A549 (cell line): Measurements from ENCODE around the gene POR. TPM values are rescaled to one million over a fixed set of nuclear protein-coding genes. Genes with fewer than 3 reads are reported as not detected.

Source experiments
- ATAC-seq, 2 experiments: fragments of 200-7000 bp in 1 of 2; fragments of >200 bp in 1 of 2; cut with Nextera tagmentation in 1 of 2; cut with Tn5 transposase in 1 of 2; 3 replicates each; pipeline versions ENCODE4 v1.8.0 to v1.9.1; 2018 to 2020; ENCODE audit warnings: mild to moderate bottlenecking in 1 of 2, moderate library complexity in 1 of 2
- CTCF ChIA-PET: fragments of 300-600 bp; sonication (Branson Sonifier 250); formaldehyde crosslinking; extraction: SDS; loops from one replicate; lab custom pipeline; 2021; ENCODE audit warnings: antibody characterized with exemption, inconsistent platforms; lab: Yijun Ruan, JAX
- POLR2A ChIA-PET: fragments of 350-600 bp; formaldehyde crosslinking; extraction: SDS; loops from one replicate; lab custom pipeline; 2021; ENCODE audit warnings: antibody characterized with exemption, inconsistent platforms; lab: Yijun Ruan, JAX
- DNase-seq, 2 experiments: peaks; one replicate each; pipeline versions ENCODE4 v3.0.0 to v3.0.0-alpha.2; 2011 to 2016; ENCODE audit warnings: low read depth in 1 of 2, low spot score in 1 of 2
- FAIRE-seq: peaks from 2 replicates; lab custom pipeline; 2011; peaks lifted over from hg19 to GRCh38; lab: Jason Lieb, UNC
- H3K27ac ChIP-seq, 2 experiments: fragments of >200 bp; sonication (Bioruptor Twin); formaldehyde crosslinking; 3 replicates each; pipeline ENCODE4 v1.5.1; 2016 to 2017
- H3K4me1 ChIP-seq: fragments of >200 bp; sonication (Bioruptor Twin); formaldehyde crosslinking; 3 replicates; pipeline ENCODE4 v1.6.1; 2016
- H3K4me2 ChIP-seq: fragments of >200 bp; sonication (Bioruptor Twin); formaldehyde crosslinking; 3 replicates; pipeline ENCODE4 v1.6.1; 2016
- H3K4me3 ChIP-seq: fragments of >200 bp; sonication (Bioruptor Twin); formaldehyde crosslinking; 3 replicates; pipeline ENCODE4 v1.5.1; 2016
- H3K9me3 ChIP-seq: fragments of >200 bp; sonication (Bioruptor Twin); formaldehyde crosslinking; 3 replicates; pipeline ENCODE4 v1.6.1; 2016
- BHLHE40 ChIP-seq: IDR thresholded peaks from 2 replicates; pipeline ENCODE4 v1.6.1; 2012; ENCODE audit warnings: low read depth, low read length, inconsistent platforms
- CEBPB ChIP-seq, 2 experiments: fragments of >200 bp in 1 of 2; sonication (Bioruptor Twin) in 1 of 2; formaldehyde crosslinking in 1 of 2; IDR thresholded peaks; 2 replicates each; pipeline ENCODE4 v1.6.1; 2012 to 2016
- CHD4 ChIP-seq: fragments of 200-600 bp; sonication (generic); IDR thresholded peaks from 2 replicates; pipeline ENCODE4 v1.6.1; 2016; ENCODE audit warnings: antibody characterized with exemption, mild to moderate bottlenecking, borderline replicate concordance
- EP300 ChIP-seq, 2 experiments: fragments of >200 bp; sonication (Bioruptor Twin); formaldehyde crosslinking; IDR thresholded peaks; 2 replicates in 1 of 2; 3 replicates in 1 of 2; pipeline ENCODE4 v1.6.1; 2016 to 2017
- ESRRA ChIP-seq: fragments of 150-350 bp; IDR thresholded peaks from 2 replicates; pipeline ENCODE4 v1.6.1; 2014; ENCODE audit warnings: mild to moderate bottlenecking, low read length, borderline replicate concordance
- FOXS1 ChIP-seq: fragments of 250-450 bp; sonication (Bioruptor Pico); IDR thresholded peaks from 2 replicates; pipeline ENCODE4 v1.5.0; 2020; ENCODE audit warnings: mild to moderate bottlenecking, moderate library complexity
- HES2 ChIP-seq: fragments of >200 bp; sonication (Bioruptor Twin); formaldehyde crosslinking; IDR thresholded peaks from 2 replicates; pipeline ENCODE4 v1.6.1; 2016
- HOXA7 ChIP-seq: fragments of 250-450 bp; sonication (Bioruptor Pico); IDR thresholded peaks from 2 replicates; pipeline ENCODE4 v1.5.0; 2020; ENCODE audit warnings: mild to moderate bottlenecking, moderate library complexity
- HOXB13 ChIP-seq: fragments of 250-450 bp; sonication (Bioruptor Pico); IDR thresholded peaks from 2 replicates; pipeline ENCODE4 v1.5.0; 2020; ENCODE audit warnings: low read depth, mild to moderate bottlenecking, moderate library complexity
- MYC ChIP-seq: IDR thresholded peaks from 2 replicates; pipeline ENCODE4 v1.6.1; 2012; ENCODE audit warnings: mild to moderate bottlenecking, inconsistent platforms, low read length, improper control_type of control experiment, borderline replicate concordance
- NPAS2 ChIP-seq: fragments of 250-450 bp; sonication (Bioruptor Pico); IDR thresholded peaks from 2 replicates; pipeline ENCODE4 v1.8.0; 2022; ENCODE audit warnings: mild to moderate bottlenecking, moderate library complexity, borderline replicate concordance
- NR3C1 ChIP-seq: fragments of >200 bp; sonication (Bioruptor Twin); formaldehyde crosslinking; IDR thresholded peaks from 3 replicates; pipeline ENCODE4 v1.6.1; 2017
- RAD21 ChIP-seq, 2 experiments: fragments of >200 bp in 1 of 2; sonication (Bioruptor Twin) in 1 of 2; formaldehyde crosslinking in 1 of 2; IDR thresholded peaks in 1 of 2; conservative IDR thresholded peaks in 1 of 2; 2 replicates in 1 of 2; 3 replicates in 1 of 2; pipeline ENCODE4 v1.6.1; 2012 to 2018; ENCODE audit warnings: inconsistent platforms in 1 of 2
- RARB ChIP-seq: fragments of 250-450 bp; sonication (Bioruptor Pico); IDR thresholded peaks from 2 replicates; pipeline ENCODE4 v1.8.0; 2021; ENCODE audit warnings: mild to moderate bottlenecking, moderate library complexity
- RNF2 ChIP-seq: fragments of 200-600 bp; sonication (generic); IDR thresholded peaks from 2 replicates; pipeline ENCODE4 v1.6.1; 2016; ENCODE audit warnings: low read depth, mild to moderate bottlenecking, antibody characterized with exemption, moderate library complexity, borderline replicate concordance
- SREBF2 ChIP-seq: fragments of 450-650 bp; IDR thresholded peaks from 2 replicates; pipeline ENCODE4 v1.6.1; 2014; ENCODE audit warnings: mild to moderate bottlenecking, moderate library complexity
- TP53 ChIP-seq: fragments of 250-450 bp; sonication (Bioruptor Pico); IDR thresholded peaks from 2 replicates; pipeline ENCODE4 v1.5.0; 2021; ENCODE audit warnings: mild to moderate bottlenecking, moderate library complexity
- WGBS: methylation state at CpG from one replicate; pipeline ENCODE4 v1.1.6; 2017; ENCODE audit errors: missing lambda C conversion rate; 5-methylcytosine and 5-hydroxymethylcytosine counted together
- polyA plus RNA-seq, 4 experiments: library from polyadenylated mRNA; depleted of rRNA in 3 of 4; stranded (reverse); fragments of >200 nt; fragmentation: RNase III in 1 of 4; extraction: RNeasy Plus Mini Kit Qiagen cat#74134 plus additional on column Dnase treatment in 1 of 4; gene quantifications; 2 replicates in 3 of 4; 3 replicates in 1 of 4; pipeline ENCODE4 v1.2.3, GENCODE V29; 2011 to 2017
- TF ChIP-seq, protein P1 (sequence below): fragments of >200 bp; sonication (Bioruptor Twin); formaldehyde crosslinking; IDR thresholded peaks from 3 replicates; pipeline ENCODE4 v1.6.1; 2016
- TF ChIP-seq, protein P2 (sequence below): fragments of 150-350 bp; IDR thresholded peaks from 2 replicates; pipeline ENCODE4 v1.6.1; 2014; ENCODE audit warnings: low read depth, mild to moderate bottlenecking, low read length
- TF ChIP-seq, protein P3 (sequence below): fragments of 200-600 bp; sonication (generic); IDR thresholded peaks from 2 replicates; pipeline ENCODE4 v1.6.1; 2016; ENCODE audit warnings: antibody characterized with exemption, mild to moderate bottlenecking, moderate library complexity
- TF ChIP-seq, protein P4 (sequence below): IDR thresholded peaks from 2 replicates; pipeline ENCODE4 v1.6.1; 2012

POR gene
- polyA plus RNA-seq, 2 of the 4 experiments (the other 2 are of a cell fraction), result 71.1 to 109 TPM

GRCh38 chr7:75920431-75921161 is 5.6 kb downstream of the POR start (continued):
- TF ChIP-seq NPAS2 (CRISPR knock-in tag) (no peak), NR3C1 (no peak), BHLHE40 (no peak), SREBF2 (no peak), HOXA7 (CRISPR knock-in tag) (no peak), TP53 (no peak), ESRRA (no peak), EP300 (IDR thresholded peaks at IDR 0.05) (no peak), CHD4 (no peak)
- TF ChIP-seq, protein P1, sequence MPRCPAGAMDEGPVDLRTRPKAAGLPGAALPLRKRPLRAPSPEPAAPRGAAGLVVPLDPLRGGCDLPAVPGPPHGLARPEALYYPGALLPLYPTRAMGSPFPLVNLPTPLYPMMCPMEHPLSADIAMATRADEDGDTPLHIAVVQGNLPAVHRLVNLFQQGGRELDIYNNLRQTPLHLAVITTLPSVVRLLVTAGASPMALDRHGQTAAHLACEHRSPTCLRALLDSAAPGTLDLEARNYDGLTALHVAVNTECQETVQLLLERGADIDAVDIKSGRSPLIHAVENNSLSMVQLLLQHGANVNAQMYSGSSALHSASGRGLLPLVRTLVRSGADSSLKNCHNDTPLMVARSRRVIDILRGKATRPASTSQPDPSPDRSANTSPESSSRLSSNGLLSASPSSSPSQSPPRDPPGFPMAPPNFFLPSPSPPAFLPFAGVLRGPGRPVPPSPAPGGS, result no peak
- TF ChIP-seq, all 56 proteins: peak for 0

- no peak overlapping the region for H3K27ac ChIP-seq
- TF ChIP-seq, protein P2, sequence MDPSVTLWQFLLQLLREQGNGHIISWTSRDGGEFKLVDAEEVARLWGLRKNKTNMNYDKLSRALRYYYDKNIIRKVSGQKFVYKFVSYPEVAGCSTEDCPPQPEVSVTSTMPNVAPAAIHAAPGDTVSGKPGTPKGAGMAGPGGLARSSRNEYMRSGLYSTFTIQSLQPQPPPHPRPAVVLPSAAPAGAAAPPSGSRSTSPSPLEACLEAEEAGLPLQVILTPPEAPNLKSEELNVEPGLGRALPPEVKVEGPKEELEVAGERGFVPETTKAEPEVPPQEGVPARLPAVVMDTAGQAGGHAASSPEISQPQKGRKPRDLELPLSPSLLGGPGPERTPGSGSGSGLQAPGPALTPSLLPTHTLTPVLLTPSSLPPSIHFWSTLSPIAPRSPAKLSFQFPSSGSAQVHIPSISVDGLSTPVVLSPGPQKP, result no peak
- TF ChIP-seq HES2, result no peak
- TF ChIP-seq HOXA7 (CRISPR knock-in tag), result no peak
- TF ChIP-seq, protein P3, sequence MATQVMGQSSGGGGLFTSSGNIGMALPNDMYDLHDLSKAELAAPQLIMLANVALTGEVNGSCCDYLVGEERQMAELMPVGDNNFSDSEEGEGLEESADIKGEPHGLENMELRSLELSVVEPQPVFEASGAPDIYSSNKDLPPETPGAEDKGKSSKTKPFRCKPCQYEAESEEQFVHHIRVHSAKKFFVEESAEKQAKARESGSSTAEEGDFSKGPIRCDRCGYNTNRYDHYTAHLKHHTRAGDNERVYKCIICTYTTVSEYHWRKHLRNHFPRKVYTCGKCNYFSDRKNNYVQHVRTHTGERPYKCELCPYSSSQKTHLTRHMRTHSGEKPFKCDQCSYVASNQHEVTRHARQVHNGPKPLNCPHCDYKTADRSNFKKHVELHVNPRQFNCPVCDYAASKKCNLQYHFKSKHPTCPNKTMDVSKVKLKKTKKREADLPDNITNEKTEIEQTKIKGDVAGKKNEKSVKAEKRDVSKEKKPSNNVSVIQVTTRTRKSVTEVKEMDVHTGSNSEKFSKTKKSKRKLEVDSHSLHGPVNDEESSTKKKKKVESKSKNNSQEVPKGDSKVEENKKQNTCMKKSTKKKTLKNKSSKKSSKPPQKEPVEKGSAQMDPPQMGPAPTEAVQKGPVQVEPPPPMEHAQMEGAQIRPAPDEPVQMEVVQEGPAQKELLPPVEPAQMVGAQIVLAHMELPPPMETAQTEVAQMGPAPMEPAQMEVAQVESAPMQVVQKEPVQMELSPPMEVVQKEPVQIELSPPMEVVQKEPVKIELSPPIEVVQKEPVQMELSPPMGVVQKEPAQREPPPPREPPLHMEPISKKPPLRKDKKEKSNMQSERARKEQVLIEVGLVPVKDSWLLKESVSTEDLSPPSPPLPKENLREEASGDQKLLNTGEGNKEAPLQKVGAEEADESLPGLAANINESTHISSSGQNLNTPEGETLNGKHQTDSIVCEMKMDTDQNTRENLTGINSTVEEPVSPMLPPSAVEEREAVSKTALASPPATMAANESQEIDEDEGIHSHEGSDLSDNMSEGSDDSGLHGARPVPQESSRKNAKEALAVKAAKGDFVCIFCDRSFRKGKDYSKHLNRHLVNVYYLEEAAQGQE, result peak; percentile 55; the same call in 1 of the 2 replicates
- TF ChIP-seq RNF2, result no peak
- POLR2A ChIA-PET, result no interaction called here
- DNase-seq (no peak), FAIRE-seq (no peak), ATAC-seq (no peak)
- H3K4me2 ChIP-seq, result no peak overlapping the region
- WGBS, result 93% methylated on average over 14 of the region's 14 CpGs
- H3K4me3 ChIP-seq, result no peak overlapping the region
- no peaks in the 10 kb centered on the region for H3K9me3 ChIP-seq
- H3K4me1 ChIP-seq, result peaks cover 25% of the 10 kb centered on the region; the same call in 2 of the 3 replicates
- CTCF ChIA-PET, result interaction anchor here (0.7 to 1.0 kb wide), 2 partner anchors 37 to 56 kb away, joined by 3 to 4 read pairs; no protein-coding TSS in a partner anchor
Measured at GRCh38 chr7:75921479-75921878, 6.5 kb downstream of the POR start.

DNA sequence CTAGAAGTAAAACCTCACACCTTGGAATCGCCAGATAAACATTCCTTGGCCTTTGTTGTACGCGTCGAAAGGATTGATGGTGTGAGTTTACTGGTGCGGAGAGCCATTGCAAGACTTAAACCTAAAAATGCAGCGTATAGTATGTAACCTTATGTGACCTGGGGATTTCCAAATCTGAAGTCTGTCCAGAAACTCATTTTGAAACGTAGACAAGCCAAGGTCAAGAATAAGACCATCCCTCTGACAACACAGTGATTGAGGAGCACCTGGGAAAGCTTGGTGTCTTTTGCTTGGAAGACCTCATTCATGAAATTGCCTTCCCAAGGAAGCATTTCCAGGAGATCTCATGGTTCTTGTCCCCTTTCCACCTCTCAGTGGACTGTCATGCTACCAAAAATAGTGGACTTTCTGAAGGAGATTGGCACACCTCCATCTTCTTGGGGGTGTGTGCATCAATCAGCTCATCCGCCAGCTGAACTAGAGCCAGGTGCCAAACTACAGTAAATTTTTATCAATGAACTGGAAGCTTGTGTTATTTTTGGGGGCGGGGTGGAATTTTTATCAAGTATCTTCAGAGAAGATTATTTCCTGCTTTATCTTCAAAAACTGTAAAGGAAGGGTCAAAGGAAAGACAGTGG is 8.1 kb downstream of the POR start:
- H3K27ac ChIP-seq, result no peak overlapping the region
- no peak for FAIRE-seq
- 88% methylated on average over 9 of the region's 9 CpGs for WGBS

More for the DNA sequence above, 8.1 kb downstream of the POR start:
- no peak overlapping the region for H3K4me3 ChIP-seq
- TF ChIP-seq RARB (CRISPR knock-in tag), result no peak
- TF ChIP-seq FOXS1 (CRISPR knock-in tag), result no peak
- no peak for TF ChIP-seq MYC
- TF ChIP-seq CEBPB (IDR thresholded peaks at IDR 0.05), result no peak
- TF ChIP-seq RAD21 (conservative IDR thresholded peaks at IDR 0.05 in 1 of 2, IDR thresholded peaks at IDR 0.05 in 1 of 2), result no peak
- TF ChIP-seq, protein P4, sequence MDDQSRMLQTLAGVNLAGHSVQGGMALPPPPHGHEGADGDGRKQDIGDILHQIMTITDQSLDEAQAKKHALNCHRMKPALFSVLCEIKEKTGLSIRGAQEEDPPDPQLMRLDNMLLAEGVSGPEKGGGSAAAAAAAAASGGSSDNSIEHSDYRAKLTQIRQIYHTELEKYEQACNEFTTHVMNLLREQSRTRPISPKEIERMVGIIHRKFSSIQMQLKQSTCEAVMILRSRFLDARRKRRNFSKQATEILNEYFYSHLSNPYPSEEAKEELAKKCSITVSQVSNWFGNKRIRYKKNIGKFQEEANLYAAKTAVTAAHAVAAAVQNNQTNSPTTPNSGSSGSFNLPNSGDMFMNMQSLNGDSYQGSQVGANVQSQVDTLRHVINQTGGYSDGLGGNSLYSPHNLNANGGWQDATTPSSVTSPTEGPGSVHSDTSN, result no peak
- no peak for TF ChIP-seq HOXB13
- no peak for TF ChIP-seq SREBF2
- no peak for TF ChIP-seq EP300 (IDR thresholded peaks at IDR 0.05)
- ChIA-PET CTCF (interaction anchor here (0.6 to 1.5 kb wide), 2 partner anchors 15 to 222 kb away, joined by 3 to 5 read pairs; no protein-coding TSS in a partner anchor), POLR2A (no interaction called here)
- ATAC-seq (no peak), DNase-seq (no peak)
- H3K4me1 ChIP-seq, result peaks cover 22% of the 10 kb centered on the region; the same call in 2 of the 3 replicates
- no peak overlapping the region for H3K4me2 ChIP-seq
- no peaks in the 10 kb centered on the region for H3K9me3 ChIP-seq
